DND-41 (cell line): ENCODE results near the gene TNFSF9.

Experiments
- EZH2 ChIP-seq: IDR thresholded peaks from 3 replicates; pipeline ENCODE4 v1.6.1; 2012; ENCODE audit warnings: borderline replicate concordance, low read depth, mild to moderate bottlenecking, moderate library complexity, low read length, inconsistent platforms; ENCODE audit not compliant: severe bottlenecking
- TF ChIP-seq, protein P1 (sequence below): IDR thresholded peaks from 2 replicates; pipeline ENCODE4 v1.5.1; 2012; ENCODE audit warnings: borderline replicate concordance, low read length, moderate library complexity, mild to moderate bottlenecking; ENCODE audit not compliant: poor library complexity, severe bottlenecking; ENCODE audit errors: extremely low read depth

- TF ChIP-seq, protein P1, sequence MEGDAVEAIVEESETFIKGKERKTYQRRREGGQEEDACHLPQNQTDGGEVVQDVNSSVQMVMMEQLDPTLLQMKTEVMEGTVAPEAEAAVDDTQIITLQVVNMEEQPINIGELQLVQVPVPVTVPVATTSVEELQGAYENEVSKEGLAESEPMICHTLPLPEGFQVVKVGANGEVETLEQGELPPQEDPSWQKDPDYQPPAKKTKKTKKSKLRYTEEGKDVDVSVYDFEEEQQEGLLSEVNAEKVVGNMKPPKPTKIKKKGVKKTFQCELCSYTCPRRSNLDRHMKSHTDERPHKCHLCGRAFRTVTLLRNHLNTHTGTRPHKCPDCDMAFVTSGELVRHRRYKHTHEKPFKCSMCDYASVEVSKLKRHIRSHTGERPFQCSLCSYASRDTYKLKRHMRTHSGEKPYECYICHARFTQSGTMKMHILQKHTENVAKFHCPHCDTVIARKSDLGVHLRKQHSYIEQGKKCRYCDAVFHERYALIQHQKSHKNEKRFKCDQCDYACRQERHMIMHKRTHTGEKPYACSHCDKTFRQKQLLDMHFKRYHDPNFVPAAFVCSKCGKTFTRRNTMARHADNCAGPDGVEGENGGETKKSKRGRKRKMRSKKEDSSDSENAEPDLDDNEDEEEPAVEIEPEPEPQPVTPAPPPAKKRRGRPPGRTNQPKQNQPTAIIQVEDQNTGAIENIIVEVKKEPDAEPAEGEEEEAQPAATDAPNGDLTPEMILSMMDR = no peak
- TF ChIP-seq EZH2 = no peak
These were observed 34.9 kb upstream of the TNFSF9 start for GRCh38 chr19:6495947-6496346.
